SKM-1 (cell line): ENCODE measurements around the gene TSC2.
"Not testable (repeated sequence)": the region's sequence is repeated elsewhere in the genome, so short reads cannot be mapped to it uniquely, and the experiment has no call there.

Experiments used
- DNase-seq: peaks from one replicate; lab custom pipeline; 2025; ENCODE audit not compliant: unreplicated experiment; lab: John Stamatoyannopoulos, UW

TSC2 gene

GRCh38 chr16:2084895-2085625 lies 37.3 kb downstream of the TSC2 start:
- no peak for DNase-seq

GRCh38 chr16:2085669-2086068 lies 37.9 kb downstream of the TSC2 start:
- no peak for DNase-seq

GRCh38 chr16:2086106-2086742 lies 38.4 kb downstream of the TSC2 start:
- no peak for DNase-seq

GRCh38 chr16:2086812-2087747 lies 39.3 kb downstream of the TSC2 start:
- no peak for DNase-seq

DNA sequence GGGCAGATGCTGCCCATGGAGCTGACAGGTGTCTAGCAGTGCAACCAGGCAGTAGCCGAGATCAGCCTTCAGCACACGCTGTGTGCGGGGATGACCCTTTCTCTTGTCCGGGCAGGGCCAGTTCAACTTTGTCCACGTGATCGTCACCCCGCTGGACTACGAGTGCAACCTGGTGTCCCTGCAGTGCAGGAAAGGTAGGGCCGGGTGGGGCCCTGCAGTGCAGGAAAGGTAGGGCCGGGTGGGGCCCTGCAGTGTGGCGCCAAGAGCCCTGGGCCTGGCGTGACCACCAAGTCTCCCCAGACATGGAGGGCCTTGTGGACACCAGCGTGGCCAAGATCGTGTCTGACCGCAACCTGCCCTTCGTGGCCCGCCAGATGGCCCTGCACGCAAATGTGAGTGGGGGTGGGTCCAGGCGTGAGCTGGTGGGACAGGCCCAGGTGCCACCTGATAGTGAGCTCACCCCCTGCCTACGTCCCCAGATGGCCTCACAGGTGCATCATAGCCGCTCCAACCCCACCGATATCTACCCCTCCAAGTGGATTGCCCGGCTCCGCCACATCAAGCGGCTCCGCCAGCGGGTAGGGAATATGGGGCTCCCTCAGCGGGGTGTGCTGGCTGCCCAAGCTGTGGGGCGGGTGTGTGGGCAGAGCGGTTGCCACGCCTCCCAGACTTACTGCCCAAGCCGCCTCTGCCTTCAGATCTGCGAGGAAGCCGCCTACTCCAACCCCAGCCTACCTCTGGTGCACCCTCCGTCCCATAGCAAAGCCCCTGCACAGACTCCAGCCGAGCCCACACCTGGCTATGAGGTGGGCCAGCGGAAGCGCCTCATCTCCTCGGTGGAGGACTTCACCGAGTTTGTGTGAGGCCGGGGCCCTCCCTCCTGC lies 40.2 kb downstream of the TSC2 start:
- DNase-seq = no peak

- DNase-seq = no peak
These were observed 41.1 kb downstream of the TSC2 start for GRCh38 chr16:2088759-2089358.

DNA sequence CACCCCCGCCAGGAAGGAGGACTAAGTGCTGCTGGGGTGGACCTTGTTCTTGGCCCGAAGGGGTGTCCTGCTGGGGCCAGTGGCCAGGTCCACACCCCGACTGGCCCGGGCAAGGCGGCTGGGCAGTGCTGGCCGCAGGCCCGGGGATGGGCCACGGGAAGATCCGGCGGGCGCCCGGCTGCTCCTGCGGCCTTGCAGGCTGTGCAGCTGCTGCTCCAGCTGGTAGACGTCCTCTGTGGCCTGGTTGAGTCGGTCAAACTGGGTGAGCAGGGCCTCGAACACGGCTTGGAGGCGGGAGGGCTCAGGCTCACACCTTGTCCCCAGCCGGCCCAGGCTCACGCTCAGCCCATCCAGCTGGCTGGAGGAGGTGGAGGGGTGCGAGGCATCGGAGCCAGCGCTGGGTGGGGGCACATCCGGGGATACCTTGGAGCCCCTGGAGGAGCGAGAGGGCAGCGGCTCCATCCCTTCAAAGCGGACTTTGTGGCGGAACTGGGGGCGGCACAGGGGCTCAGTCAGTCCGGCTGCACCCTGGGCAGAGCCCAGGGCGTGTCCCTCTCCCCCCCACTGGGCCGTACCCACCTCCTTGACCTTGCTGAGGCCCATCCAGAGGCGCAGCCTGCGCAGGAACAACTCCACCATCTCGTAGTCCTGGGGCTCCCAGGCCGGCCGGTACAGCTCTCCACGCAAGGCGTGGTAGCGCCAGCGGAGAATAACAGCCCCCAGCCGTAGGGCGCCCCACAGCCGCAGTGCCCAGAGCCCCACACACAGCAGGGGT lies 42.1 kb downstream of the TSC2 start:
- no peak for DNase-seq

DNA sequence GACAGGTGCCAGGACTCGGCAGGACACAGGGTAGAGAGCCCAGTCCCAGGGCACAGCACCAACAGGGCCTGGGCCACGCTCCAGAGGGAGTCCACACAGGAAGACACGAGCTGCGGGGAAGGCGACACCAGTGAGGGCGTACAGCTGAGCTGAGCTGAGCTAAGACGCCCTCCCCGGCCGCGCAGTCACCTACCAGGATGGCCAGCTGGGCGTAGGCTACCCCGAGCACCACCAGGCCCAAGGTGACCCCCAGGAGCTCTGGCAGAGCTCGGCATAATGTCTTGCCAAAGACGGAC lies 42.6 kb downstream of the TSC2 start:
- no peak for DNase-seq

GRCh38 chr16:2090777-2091546 lies 43.2 kb downstream of the TSC2 start:
- DNase-seq = no peak

GRCh38 chr16:2091547-2092255 lies 43.9 kb downstream of the TSC2 start:
- DNase-seq = no peak

GRCh38 chr16:2092256-2092620 lies 44.5 kb downstream of the TSC2 start:
- DNase-seq = no peak

GRCh38 chr16:2092866-2093265 lies 45.1 kb downstream of the TSC2 start:
- no peak for DNase-seq

DNA sequence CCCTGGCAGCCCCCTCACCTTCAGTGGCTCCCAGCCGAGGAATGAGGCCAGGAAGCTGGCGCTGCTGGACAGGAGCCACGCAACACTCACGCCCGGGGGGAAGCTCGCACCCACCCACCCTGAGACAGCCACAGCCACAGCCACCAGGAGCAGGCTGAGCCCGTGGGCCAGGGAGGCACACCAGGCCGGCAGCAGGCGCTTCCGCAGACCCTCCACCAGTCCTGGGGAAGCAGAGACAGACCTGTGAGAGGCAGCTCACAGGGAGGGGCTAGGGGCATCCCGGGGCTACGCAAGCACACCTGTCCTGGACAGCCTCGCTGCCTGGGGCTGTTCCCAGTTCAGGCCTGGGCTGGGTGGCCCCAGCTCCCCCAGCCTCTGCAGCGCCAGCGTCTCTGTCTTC lies 46.0 kb downstream of the TSC2 start:
- DNase-seq = no peak

GRCh38 chr16:2095315-2095853 lies 47.6 kb downstream of the TSC2 start:
- DNase-seq = no peak

GRCh38 chr16:2095918-2096582 lies 48.3 kb downstream of the TSC2 start:
- no peak for DNase-seq

DNA sequence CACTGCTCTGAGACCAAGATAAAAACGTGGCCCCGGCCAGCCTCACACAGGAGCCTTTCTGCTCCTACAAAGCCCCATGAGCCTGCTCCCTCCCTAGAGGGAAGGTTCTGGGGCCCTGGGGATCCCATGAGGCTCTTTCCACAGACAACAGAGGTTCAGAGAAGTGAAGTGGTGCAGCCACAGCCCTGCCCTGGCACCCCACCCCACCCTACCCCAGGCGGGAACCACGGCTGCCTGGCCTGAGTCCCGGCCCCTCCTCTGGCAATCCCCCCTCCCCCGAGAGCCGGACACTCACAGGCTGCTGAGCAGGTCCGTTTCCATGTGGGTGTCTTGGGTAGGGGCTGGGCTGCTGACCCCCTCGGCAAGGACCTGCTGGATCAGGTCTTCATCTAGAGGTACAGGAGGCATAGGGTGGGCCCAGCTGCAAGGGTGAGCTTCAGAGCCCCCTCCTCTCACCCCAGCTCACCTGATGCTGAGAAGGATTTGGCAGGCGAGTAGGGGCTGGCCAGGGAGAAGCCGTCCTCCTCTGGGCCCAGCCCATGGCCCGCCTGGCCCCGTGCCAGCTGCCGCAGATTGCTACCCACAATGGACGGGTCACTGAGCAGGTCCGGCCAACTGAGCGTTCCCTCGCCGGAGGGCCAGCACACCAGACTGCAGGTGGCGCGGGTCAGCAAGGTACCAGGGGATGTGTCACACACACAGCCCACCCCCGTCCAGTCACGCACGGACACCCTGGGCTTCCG lies 49.2 kb downstream of the TSC2 start:
- DNase-seq = no peak

DNA sequence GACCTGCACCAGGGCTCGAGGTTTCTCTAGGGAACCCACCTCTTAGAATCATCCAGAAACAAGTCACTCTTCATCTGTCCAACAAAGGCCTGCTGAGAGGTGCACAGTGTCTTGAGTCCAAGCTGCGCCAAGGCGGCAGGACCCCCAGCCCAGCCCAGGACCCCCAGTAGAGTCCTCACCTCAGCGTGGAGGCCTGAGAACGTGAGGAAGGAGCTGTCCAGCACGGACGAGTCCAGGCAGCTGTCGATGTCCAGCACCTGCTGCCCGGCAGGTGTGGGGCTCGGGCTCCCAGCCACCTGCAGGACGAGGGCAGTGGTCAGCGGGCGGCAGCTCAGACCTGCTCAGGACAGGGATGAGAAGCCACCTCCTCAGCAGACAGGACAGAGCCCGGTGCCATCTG lies 49.9 kb downstream of the TSC2 start:
- DNase-seq = not testable (repeated sequence)
